Ascending aorta (tissue), 2 donors: ENCODE results near the gene GRIA3. TPM values are rescaled to one million over a fixed set of nuclear protein-coding genes. Genes with fewer than 3 reads are reported as not detected.

ENCODE experiments used
- DNase-seq, 2 donors: peaks; one replicate each; pipeline ENCODE4 v3.0.0-alpha.2; 2019; ENCODE audit warnings: low spot score in 2 of 2
- H3K27ac ChIP-seq, 2 donors: fragments of 200-600 bp; sonication (generic); one replicate each; pipeline ENCODE4 v1.5.1; 2016 to 2017; ENCODE audit warnings: mild to moderate bottlenecking in 1 of 2
- H3K27me3 ChIP-seq: fragments of 200-600 bp; sonication (generic); one replicate; pipeline ENCODE4 v1.5.1; 2017
- H3K36me3 ChIP-seq, 2 donors: fragments of 200-600 bp; sonication (generic); one replicate each; pipeline ENCODE4 v1.5.1; 2016
- H3K4me1 ChIP-seq, 2 donors: fragments of 200-600 bp; sonication (generic); one replicate each; pipeline ENCODE4 v1.5.1; 2016 to 2017; ENCODE audit warnings: mild to moderate bottlenecking in 1 of 2
- H3K4me3 ChIP-seq, 2 donors: fragments of 200-600 bp; sonication (generic); one replicate each; pipeline ENCODE4 v1.5.1; 2016 to 2017; ENCODE audit warnings: mild to moderate bottlenecking in 1 of 2
- H3K9me3 ChIP-seq, 2 donors: fragments of 200-600 bp; sonication (generic); one replicate each; pipeline ENCODE4 v1.5.1; 2016
- intact Hi-C: fragments of 100-400 bp; cut with DNase I; formaldehyde crosslinking; loops from one replicate; pipeline ENCODE4 v1.15.1; 2023
- total RNA-seq: library from RNA; depleted of rRNA; stranded (reverse); fragments of >200 nt; gene quantifications from one replicate; pipeline ENCODE4 v1.1.0, GENCODE V29; 2016
- TF ChIP-seq, protein P1 (sequence below), 3 experiments: fragments of 200-600 bp in 2 of 3; fragments of 450-650 bp in 1 of 3; sonication (generic) in 2 of 3; IDR thresholded peaks; one replicate each; pipeline ENCODE4 v1.5.1; 2016 to 2019; ENCODE audit warnings: antibody characterized with exemption in 3 of 3, mild to moderate bottlenecking in 1 of 3, moderate library complexity in 1 of 3

GRIA3 gene
- total RNA-seq, 1 donor from 2014 or later = 2.8 TPM

DNA sequence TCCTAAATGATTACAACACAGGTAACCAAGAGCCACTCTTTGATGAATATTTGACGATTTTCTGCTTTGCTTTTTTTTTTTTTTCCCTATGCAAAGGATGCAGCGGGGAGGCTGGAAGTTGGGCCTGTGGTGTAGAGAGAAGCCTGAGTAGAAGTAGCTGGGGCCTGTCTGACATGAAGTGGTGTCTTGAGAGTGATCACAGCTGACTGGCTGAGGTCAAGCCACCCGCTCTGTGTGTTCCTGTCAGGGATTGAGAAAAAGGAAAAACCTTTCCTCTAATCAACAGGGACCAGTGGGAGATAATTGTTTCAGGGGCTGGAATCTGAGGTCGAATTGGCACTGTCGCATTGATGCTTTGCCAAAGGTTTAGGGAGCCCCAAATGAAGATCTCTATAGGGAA, 258.7 kb downstream of the GRIA3 start:
- intact Hi-C loops = no loop called here

GRCh38 chrX:123447506-123447905, 263.4 kb downstream of the GRIA3 start:
- DNase-seq = no peak
- no peak overlapping the region for H3K4me3 ChIP-seq
- no peaks in the 10 kb centered on the region for H3K9me3 ChIP-seq
- H3K36me3 ChIP-seq = no peaks in the 10 kb centered on the region
- no peaks in the 10 kb centered on the region for H3K4me1 ChIP-seq
- TF ChIP-seq, protein P1, sequence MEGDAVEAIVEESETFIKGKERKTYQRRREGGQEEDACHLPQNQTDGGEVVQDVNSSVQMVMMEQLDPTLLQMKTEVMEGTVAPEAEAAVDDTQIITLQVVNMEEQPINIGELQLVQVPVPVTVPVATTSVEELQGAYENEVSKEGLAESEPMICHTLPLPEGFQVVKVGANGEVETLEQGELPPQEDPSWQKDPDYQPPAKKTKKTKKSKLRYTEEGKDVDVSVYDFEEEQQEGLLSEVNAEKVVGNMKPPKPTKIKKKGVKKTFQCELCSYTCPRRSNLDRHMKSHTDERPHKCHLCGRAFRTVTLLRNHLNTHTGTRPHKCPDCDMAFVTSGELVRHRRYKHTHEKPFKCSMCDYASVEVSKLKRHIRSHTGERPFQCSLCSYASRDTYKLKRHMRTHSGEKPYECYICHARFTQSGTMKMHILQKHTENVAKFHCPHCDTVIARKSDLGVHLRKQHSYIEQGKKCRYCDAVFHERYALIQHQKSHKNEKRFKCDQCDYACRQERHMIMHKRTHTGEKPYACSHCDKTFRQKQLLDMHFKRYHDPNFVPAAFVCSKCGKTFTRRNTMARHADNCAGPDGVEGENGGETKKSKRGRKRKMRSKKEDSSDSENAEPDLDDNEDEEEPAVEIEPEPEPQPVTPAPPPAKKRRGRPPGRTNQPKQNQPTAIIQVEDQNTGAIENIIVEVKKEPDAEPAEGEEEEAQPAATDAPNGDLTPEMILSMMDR (IDR thresholded peaks at IDR 0.05) = no peak
- H3K27ac ChIP-seq = no peak overlapping the region
- intact Hi-C loops = no loop called here
- H3K27me3 ChIP-seq = no peaks in the 10 kb centered on the region

More for the DNA sequence above, 258.7 kb downstream of the GRIA3 start:
- Histone ChIP-seq H3K27ac (no peak overlapping the region), H3K4me3 (no peak overlapping the region), H3K36me3 (no peaks in the 10 kb centered on the region), H3K9me3 (no peaks in the 10 kb centered on the region), H3K27me3 (no peaks in the 10 kb centered on the region), H3K4me1 (no peaks in the 10 kb centered on the region)
- TF ChIP-seq, protein P1 (IDR thresholded peaks at IDR 0.05) = no peak
- DNase-seq = no peak

DNA sequence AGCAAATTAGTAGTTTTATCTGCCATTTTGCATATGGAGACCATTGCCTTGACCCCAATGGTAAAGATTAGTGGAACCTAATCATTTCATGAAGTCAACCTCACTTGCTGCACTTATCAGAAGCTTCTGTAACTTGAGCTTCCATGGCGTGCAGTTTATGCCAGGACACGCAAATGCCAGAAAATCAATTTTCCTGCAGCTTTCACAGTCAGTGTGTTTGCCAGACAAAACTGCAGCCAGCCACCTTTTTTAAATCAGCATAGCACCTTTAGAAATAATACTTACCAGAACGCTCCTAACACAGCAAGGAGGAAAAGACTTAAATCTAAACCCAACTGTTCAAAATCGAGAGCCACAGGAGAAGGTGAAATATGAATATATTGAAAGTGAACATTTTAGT, 265.3 kb downstream of the GRIA3 start:
- no peaks in the 10 kb centered on the region for H3K27me3 ChIP-seq
- intact Hi-C loops = no loop called here
- no peak for DNase-seq

GRCh38 chrX:123450222-123450621, 266.1 kb downstream of the GRIA3 start:
- H3K4me1 ChIP-seq = no peaks in the 10 kb centered on the region
- H3K4me3 ChIP-seq = no peak overlapping the region
- intact Hi-C loops = no loop called here
- no peaks in the 10 kb centered on the region for H3K27me3 ChIP-seq
- no peak for DNase-seq
- TF ChIP-seq, protein P1 (IDR thresholded peaks at IDR 0.05) = peak in 1 of 3 experiments; percentile 35
- no peaks in the 10 kb centered on the region for H3K9me3 ChIP-seq
- no peaks in the 10 kb centered on the region for H3K36me3 ChIP-seq
- H3K27ac ChIP-seq = no peak overlapping the region

More for the DNA sequence above, 265.3 kb downstream of the GRIA3 start:
- Histone ChIP-seq H3K9me3 (no peaks in the 10 kb centered on the region), H3K36me3 (no peaks in the 10 kb centered on the region), H3K4me1 (no peaks in the 10 kb centered on the region), H3K27ac (no peak overlapping the region), H3K4me3 (no peak overlapping the region)
- TF ChIP-seq, protein P1 (IDR thresholded peaks at IDR 0.05) = no peak

DNA sequence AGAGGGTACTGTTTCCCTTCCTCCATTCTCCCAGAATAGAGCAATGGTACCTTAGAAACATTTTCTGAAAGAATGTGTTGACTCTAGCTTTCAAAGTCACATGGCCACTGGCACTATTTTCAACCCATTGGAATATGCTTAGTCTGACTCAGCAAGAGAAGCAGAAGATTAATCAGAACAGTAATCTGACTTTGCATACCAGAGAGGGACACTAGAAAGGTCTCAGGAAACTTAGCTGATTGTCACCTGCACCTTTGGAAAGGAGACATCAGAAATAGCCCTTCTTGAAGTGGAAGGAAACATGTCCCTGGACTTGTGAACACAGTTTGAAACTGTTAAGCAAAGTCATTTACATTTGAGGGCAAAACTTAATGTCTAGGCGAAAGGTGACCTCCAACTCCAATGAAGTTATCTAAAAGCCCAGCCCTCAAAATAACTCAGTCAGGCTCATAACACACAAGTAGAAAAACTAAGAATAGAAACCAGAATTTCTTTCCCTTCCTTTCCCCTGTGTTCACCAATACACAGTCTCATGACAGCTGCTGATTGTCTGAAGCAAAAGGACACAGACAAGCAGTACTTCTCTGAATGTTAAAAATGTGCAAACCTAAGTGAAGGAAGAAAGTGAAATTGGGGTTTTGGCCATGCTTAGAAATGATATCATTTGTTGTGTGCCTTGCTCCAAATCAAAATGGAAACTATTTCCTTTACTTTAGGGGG, 270.8 kb downstream of the GRIA3 start:
- DNase-seq = no peak
- intact Hi-C loops = no loop called here
- H3K27ac ChIP-seq = no peak overlapping the region

More for the DNA sequence above, 270.8 kb downstream of the GRIA3 start:
- no peaks in the 10 kb centered on the region for H3K9me3 ChIP-seq
- H3K36me3 ChIP-seq = no peaks in the 10 kb centered on the region
- no peaks in the 10 kb centered on the region for H3K27me3 ChIP-seq
- no peaks in the 10 kb centered on the region for H3K4me1 ChIP-seq
- H3K4me3 ChIP-seq = no peak overlapping the region
- TF ChIP-seq, protein P1 (IDR thresholded peaks at IDR 0.05) = no peak
